Measurements from ENCODE around the gene SETD6.

- TF ChIP-seq CTCF (tag by site-specific recombination; IDR thresholded peaks at IDR 0.05) (no peak), ZNF639 (tag by site-specific recombination; IDR thresholded peaks at IDR 0.05) (no peak), PRDM1 (tag by site-specific recombination; IDR thresholded peaks at IDR 0.05) (no peak), INSM2 (tag by site-specific recombination; IDR thresholded peaks at IDR 0.05) (no peak), ZNF645 (tag by site-specific recombination; IDR thresholded peaks at IDR 0.05) (no peak), MYNN (tag by site-specific recombination; IDR thresholded peaks at IDR 0.05; ENCODE audit: borderline replicate concordance) (no peak), ZNF121 (tag by site-specific recombination; IDR thresholded peaks at IDR 0.05) (no peak), GLI2 (tag by site-specific recombination; IDR thresholded peaks at IDR 0.05; ENCODE audit: borderline replicate concordance, low read depth) (no peak), ZNF239 (tag by site-specific recombination; IDR thresholded peaks at IDR 0.05) (no peak), YY1 (tag by site-specific recombination; IDR thresholded peaks at IDR 0.05) (no peak)
- TF ChIP-seq, protein P1, sequence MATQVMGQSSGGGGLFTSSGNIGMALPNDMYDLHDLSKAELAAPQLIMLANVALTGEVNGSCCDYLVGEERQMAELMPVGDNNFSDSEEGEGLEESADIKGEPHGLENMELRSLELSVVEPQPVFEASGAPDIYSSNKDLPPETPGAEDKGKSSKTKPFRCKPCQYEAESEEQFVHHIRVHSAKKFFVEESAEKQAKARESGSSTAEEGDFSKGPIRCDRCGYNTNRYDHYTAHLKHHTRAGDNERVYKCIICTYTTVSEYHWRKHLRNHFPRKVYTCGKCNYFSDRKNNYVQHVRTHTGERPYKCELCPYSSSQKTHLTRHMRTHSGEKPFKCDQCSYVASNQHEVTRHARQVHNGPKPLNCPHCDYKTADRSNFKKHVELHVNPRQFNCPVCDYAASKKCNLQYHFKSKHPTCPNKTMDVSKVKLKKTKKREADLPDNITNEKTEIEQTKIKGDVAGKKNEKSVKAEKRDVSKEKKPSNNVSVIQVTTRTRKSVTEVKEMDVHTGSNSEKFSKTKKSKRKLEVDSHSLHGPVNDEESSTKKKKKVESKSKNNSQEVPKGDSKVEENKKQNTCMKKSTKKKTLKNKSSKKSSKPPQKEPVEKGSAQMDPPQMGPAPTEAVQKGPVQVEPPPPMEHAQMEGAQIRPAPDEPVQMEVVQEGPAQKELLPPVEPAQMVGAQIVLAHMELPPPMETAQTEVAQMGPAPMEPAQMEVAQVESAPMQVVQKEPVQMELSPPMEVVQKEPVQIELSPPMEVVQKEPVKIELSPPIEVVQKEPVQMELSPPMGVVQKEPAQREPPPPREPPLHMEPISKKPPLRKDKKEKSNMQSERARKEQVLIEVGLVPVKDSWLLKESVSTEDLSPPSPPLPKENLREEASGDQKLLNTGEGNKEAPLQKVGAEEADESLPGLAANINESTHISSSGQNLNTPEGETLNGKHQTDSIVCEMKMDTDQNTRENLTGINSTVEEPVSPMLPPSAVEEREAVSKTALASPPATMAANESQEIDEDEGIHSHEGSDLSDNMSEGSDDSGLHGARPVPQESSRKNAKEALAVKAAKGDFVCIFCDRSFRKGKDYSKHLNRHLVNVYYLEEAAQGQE (tag by site-specific recombination; IDR thresholded peaks at IDR 0.05): no peak
- TF ChIP-seq, protein P2, sequence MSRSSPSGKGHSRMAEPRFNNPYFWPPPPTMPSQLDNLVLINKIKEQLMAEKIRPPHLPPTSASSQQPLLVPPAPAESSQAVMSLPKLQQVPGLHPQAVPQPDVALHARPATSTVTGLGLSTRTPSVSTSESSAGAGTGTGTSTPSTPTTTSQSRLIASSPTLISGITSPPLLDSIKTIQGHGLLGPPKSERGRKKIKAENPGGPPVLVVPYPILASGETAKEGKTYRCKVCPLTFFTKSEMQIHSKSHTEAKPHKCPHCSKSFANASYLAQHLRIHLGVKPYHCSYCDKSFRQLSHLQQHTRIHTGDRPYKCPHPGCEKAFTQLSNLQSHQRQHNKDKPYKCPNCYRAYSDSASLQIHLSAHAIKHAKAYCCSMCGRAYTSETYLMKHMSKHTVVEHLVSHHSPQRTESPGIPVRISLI (tag by site-specific recombination; IDR thresholded peaks at IDR 0.05): no peak
- TF ChIP-seq, protein P3, sequence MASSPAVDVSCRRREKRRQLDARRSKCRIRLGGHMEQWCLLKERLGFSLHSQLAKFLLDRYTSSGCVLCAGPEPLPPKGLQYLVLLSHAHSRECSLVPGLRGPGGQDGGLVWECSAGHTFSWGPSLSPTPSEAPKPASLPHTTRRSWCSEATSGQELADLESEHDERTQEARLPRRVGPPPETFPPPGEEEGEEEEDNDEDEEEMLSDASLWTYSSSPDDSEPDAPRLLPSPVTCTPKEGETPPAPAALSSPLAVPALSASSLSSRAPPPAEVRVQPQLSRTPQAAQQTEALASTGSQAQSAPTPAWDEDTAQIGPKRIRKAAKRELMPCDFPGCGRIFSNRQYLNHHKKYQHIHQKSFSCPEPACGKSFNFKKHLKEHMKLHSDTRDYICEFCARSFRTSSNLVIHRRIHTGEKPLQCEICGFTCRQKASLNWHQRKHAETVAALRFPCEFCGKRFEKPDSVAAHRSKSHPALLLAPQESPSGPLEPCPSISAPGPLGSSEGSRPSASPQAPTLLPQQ (tag by site-specific recombination; IDR thresholded peaks at IDR 0.05): no peak
These were observed 33.1 kb downstream of the SETD6 start for GRCh38 chr16:58548378-58548777.
